Heart left ventricle (tissue), 16 donors: Measurements from ENCODE around the gene SORCS1. TPM values are rescaled to one million over a fixed set of nuclear protein-coding genes. Genes with fewer than 3 reads are reported as not detected.

Experiments used
- ATAC-seq, 4 donors: fragments of 200-7000 bp; cut with Tn5 transposase; one replicate each; pipeline ENCODE4 v1.9.1; 2020 to 2022; ENCODE audit warnings: moderate library complexity in 4 of 4, mild to moderate bottlenecking in 3 of 4, moderate number of reproducible peaks in 1 of 4
- DNase-seq, 5 donors: peaks; one replicate each; pipeline ENCODE4 v3.0.0-alpha.2; 2020
- H3K27ac ChIP-seq, 12 donors: fragments of 200-600 bp; sonication (generic) in 4 of 12; one replicate each; pipeline versions ENCODE4 v1.5.0 to v1.8.0; 2016 to 2022; ENCODE audit warnings: mild to moderate bottlenecking in 2 of 12
- H3K27me3 ChIP-seq, 9 donors: fragments of 200-600 bp; sonication (generic) in 2 of 9; one replicate each; pipeline versions ENCODE4 v1.5.1 to v1.8.0; 2016 to 2022; ENCODE audit warnings: mild to moderate bottlenecking in 3 of 9
- H3K36me3 ChIP-seq, 9 donors: fragments of 200-600 bp; sonication (generic) in 2 of 9; one replicate each; pipeline versions ENCODE4 v1.5.0 to v1.8.0; 2018 to 2022; ENCODE audit warnings: mild to moderate bottlenecking in 2 of 9
- H3K4me1 ChIP-seq, 12 donors: fragments of 200-600 bp; sonication (generic) in 4 of 12; one replicate each; pipeline versions ENCODE4 v1.5.0 to v1.8.0; 2016 to 2022; ENCODE audit warnings: mild to moderate bottlenecking in 3 of 12
- H3K4me3 ChIP-seq, 12 donors: fragments of 200-600 bp; sonication (generic) in 4 of 12; one replicate each; pipeline versions ENCODE4 v1.5.0 to v1.8.0; 2017 to 2022; ENCODE audit warnings: mild to moderate bottlenecking in 9 of 12, moderate library complexity in 4 of 12
- H3K9me3 ChIP-seq, 12 donors: fragments of 200-600 bp; sonication (generic) in 4 of 12; one replicate each; pipeline versions ENCODE4 v1.5.0 to v1.8.0; 2016 to 2022; ENCODE audit warnings: mild to moderate bottlenecking in 1 of 12
- POLR2A ChIP-seq, 2 donors: fragments of 450-650 bp; IDR thresholded peaks; one replicate each; pipeline ENCODE4 v1.6.1; 2017; ENCODE audit warnings: antibody characterized with exemption in 2 of 2, mild to moderate bottlenecking in 2 of 2, moderate library complexity in 2 of 2
- WGBS, 4 donors: extraction: QIAGEN DNeasy Blood & Tissue Kit in 2 of 4; methylation state at CpG; one replicate each; pipeline versions ENCODE4 v1.1.5 to v1.1.7; 2013 to 2018; 5-methylcytosine and 5-hydroxymethylcytosine counted together
- intact Hi-C, 10 donors: fragments of 100-400 bp; cut with DNase I; formaldehyde crosslinking; loops; one replicate each; pipeline versions ENCODE4 v1.11.1 to v1.14.2; 2022
- polyA plus RNA-seq, 2 donors: library from polyadenylated mRNA; stranded (reverse); fragments of 200-250 nt; gene quantifications; one replicate each; pipeline ENCODE4 v1.2.3, GENCODE V29; 2013
- total RNA-seq, 9 donors: library from RNA; depleted of rRNA in 2 of 9; stranded (reverse); fragments of >200 nt in 2 of 9; fragmentation: NEBNext Ultra II Directional in 3 of 9; extraction: Animal tissue kit (Norgen Biotek cat#: 25700) in 3 of 9; gene quantifications; one replicate each; pipeline versions ENCODE4 v1.1.0 to v1.2.4, GENCODE V29; 2016 to 2023
- TF ChIP-seq, protein P1 (sequence below), 12 donors: fragments of 200-600 bp; sonication (generic) in 4 of 12; IDR thresholded peaks; one replicate each; pipeline versions ENCODE4 v1.5.0 to v1.8.0; 2018 to 2022; ENCODE audit warnings: antibody characterized with exemption in 12 of 12, mild to moderate bottlenecking in 5 of 12
- donor health status: ischemic (EF 13 %, LVEDD 7.1; RV severe dilation, severe dysfunction).
- donor health status: healthy with polysubstance abuse.
- donor health status: DM: no; HTN: yes; CAD: no.
- donor health status: DM: no; HTN: no; CAD: no.
- donor health status: ischemic (EF 25% LVEDD 6.9; RV normal size, moderate dysfunction).
- donor health status: ischemic (EF 25% LVEDD 5.7; RV mildly dilated, moderate dysfunction).
- donor health status: healthy.
- donor health status: DM: yes; HTN: yes; CAD: no.
- donor health status: ischemic (EF 35%, LVEDD 5.7; RV mildly dilated, moderate dysfunction).
- donor health status: nonischemic (EF 11% LVEDD 7.7; RV severe dilation, severe dysfunction).
- donor health status: DM: yes; HTN: yes; CAD: no.
- donor health status: PGD.
- donor health status: ischemic (EF 29% LVEDD 5.4; RV normal size, mild dysfunction).
- donor health status: nonischemic (EF 23%, LVEDD 6.1; RV moderate dilation, normal function).

SORCS1 gene
- total and polyA plus RNA-seq, 11 donors: 0.23 to 5.7 (median 1.1) TPM

DNA sequence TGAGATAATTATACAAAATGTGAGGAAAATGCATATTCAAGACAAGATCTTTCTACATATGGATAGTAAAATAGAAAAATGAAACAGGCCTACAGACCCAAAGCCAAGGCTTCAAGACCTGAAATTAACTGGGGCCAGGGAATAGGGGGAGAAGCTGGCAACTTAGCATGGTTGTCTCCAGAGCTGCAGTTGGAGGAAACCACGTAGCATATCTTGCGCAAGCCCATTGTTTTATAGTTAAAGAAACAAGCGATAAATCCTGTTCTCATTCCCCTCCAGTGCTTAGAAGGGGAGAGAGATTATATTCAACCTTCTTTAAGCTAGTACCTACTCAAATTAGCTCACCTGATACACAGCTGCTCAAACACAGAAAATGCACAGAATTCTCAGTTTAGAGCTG, 197.1 kb downstream of the SORCS1 start:
- TF ChIP-seq, protein P1, sequence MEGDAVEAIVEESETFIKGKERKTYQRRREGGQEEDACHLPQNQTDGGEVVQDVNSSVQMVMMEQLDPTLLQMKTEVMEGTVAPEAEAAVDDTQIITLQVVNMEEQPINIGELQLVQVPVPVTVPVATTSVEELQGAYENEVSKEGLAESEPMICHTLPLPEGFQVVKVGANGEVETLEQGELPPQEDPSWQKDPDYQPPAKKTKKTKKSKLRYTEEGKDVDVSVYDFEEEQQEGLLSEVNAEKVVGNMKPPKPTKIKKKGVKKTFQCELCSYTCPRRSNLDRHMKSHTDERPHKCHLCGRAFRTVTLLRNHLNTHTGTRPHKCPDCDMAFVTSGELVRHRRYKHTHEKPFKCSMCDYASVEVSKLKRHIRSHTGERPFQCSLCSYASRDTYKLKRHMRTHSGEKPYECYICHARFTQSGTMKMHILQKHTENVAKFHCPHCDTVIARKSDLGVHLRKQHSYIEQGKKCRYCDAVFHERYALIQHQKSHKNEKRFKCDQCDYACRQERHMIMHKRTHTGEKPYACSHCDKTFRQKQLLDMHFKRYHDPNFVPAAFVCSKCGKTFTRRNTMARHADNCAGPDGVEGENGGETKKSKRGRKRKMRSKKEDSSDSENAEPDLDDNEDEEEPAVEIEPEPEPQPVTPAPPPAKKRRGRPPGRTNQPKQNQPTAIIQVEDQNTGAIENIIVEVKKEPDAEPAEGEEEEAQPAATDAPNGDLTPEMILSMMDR (IDR thresholded peaks at IDR 0.05): no peak
- TF ChIP-seq POLR2A (IDR thresholded peaks at IDR 0.05): no peak
- Histone ChIP-seq H3K4me1 (no peaks in the 10 kb centered on the region), H3K9me3 (no peaks in the 10 kb centered on the region), H3K36me3 (no peaks in the 10 kb centered on the region), H3K4me3 (no peak overlapping the region), H3K27me3 (no peaks in the 10 kb centered on the region), H3K27ac (no peak overlapping the region)
- no peak for DNase-seq
- intact Hi-C loops: no loop called here
- WGBS, 4 donors: 74 to 79% (median 77%) methylated on average over 3 of the region's 3 CpGs
- ATAC-seq: no peak

DNA sequence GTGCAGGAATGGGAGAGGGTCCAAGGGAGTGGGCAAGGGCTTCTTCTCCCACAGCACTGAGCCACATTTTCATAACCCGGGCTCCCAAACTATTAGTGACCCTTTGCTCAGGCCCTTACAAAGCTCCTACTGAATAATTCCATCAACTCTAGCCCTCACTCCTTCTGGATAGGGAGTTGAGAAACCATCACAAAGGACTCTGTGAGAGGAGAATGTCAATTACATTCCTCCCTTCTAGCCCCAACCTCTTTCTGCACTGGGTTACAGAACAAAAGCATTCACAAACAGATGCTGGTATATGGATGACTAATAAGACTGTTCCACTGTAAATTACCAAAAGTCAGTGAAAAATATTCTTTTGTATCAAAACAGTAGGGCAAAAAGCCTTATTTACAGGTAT, 203.7 kb downstream of the SORCS1 start:
- H3K4me3 ChIP-seq: no peak overlapping the region
- peaks cover 0 to 23% (median 0%) of the 10 kb centered on the region in 12 donors for H3K4me1 ChIP-seq
- no peaks in the 10 kb centered on the region for H3K9me3 ChIP-seq
- intact Hi-C loops: no loop called here
- no peaks in the 10 kb centered on the region for H3K36me3 ChIP-seq
- TF ChIP-seq, protein P1 (IDR thresholded peaks at IDR 0.05): no peak
- no peak for TF ChIP-seq POLR2A (IDR thresholded peaks at IDR 0.05)
- 88 to 96% (median 92%) methylated on average over 1 of the region's 1 CpG for WGBS, 4 donors
- ATAC-seq (no peak), DNase-seq (no peak)
- H3K27me3 ChIP-seq: peaks cover 0 to 4% (median 0%) of the 10 kb centered on the region in 9 donors
- H3K27ac ChIP-seq: no peak overlapping the region

DNA sequence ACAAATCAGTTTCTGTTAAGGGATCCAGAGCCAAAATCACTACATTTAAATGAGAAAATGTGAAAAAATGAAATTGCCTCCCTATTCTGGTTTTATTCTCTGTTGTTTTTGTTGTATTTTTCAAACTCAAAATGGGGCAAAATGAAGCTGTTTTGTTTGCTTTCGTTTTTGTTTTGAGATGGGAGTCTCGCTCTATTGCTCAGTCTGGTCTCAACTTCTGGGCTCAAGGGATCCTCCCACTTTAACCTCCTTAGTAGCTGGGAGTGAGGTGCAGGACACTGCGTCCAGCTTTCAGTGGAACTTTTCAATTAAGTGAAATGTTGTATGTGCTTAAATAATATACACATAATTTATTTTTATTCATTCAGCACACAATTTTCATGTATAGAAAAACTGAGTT, 205.0 kb downstream of the SORCS1 start:
- Histone ChIP-seq H3K36me3 (no peaks in the 10 kb centered on the region), H3K27ac (peak overlapping the region in 1 of 12 donors; percentile 79), H3K4me1 (peaks cover 0 to 23% (median 0%) of the 10 kb centered on the region in 12 donors), H3K9me3 (no peaks in the 10 kb centered on the region), H3K4me3 (peak overlapping the region in 3 of 12 donors; percentile 2 to 10 (median 5)), H3K27me3 (peaks cover 0 to 4% (median 0%) of the 10 kb centered on the region in 9 donors)
- 69 to 87% (median 74%) methylated on average over 3 of the region's 3 CpGs for WGBS, 4 donors
- ATAC-seq (no peak), DNase-seq (no peak)
- intact Hi-C loops: no loop called here
- no peak for TF ChIP-seq POLR2A (IDR thresholded peaks at IDR 0.05)
- TF ChIP-seq, protein P1 (IDR thresholded peaks at IDR 0.05): no peak

DNA sequence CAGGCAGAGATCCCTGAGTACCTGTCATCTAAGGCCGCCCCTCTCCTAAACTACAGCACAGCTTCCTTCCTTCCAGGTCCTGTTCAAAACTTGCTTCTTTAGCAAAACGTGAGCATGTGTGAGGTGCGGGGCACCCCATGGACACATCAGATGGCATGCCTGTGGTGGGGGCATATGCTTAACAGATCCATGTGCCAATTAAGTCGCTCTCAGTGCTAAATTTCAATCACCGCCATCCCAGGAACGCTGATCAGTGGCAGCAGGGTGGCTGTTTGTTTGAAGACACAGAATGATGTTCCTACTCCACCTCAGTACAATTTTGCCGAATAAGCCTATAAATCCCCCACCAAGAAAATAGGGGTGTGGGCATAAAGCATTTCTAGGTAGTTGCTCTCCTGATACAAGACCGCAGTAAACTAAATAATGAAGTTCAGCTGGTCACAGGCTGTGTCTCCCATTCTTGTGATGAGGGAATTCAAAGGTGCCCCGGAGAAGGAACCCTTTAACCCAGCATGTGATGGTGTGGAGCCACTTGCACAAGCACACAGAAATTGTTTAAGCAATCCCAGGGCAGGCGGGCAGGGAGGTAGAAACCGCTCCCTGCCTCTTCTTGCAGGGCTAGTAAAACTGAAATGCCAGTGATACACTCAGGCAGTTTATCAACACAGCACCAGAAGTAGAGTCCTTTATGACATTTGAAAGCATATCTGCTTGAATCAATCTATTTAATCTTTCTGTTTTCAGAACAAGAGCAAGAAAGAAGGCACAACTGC, 205.7 kb downstream of the SORCS1 start:
- no peak for TF ChIP-seq POLR2A (IDR thresholded peaks at IDR 0.05)
- TF ChIP-seq, protein P1 (IDR thresholded peaks at IDR 0.05): no peak
- peak overlapping the region in 1 of 12 donors; percentile 79 for H3K27ac ChIP-seq
- peak in 1 of 4 donors; percentile 30 for ATAC-seq

More for the DNA sequence above, 205.7 kb downstream of the SORCS1 start:
- no peaks in the 10 kb centered on the region for H3K36me3 ChIP-seq
- H3K4me1 ChIP-seq: peaks cover 0 to 23% (median 0%) of the 10 kb centered on the region in 12 donors
- no peaks in the 10 kb centered on the region for H3K9me3 ChIP-seq
- intact Hi-C loops: no loop called here
- peak overlapping the region in 2 of 12 donors; percentile 2 to 10 for H3K4me3 ChIP-seq
- peaks cover 0 to 4% (median 0%) of the 10 kb centered on the region in 9 donors for H3K27me3 ChIP-seq
- DNase-seq: no peak
- 70 to 82% (median 81%) methylated on average over 11 of the region's 11 CpGs for WGBS, 4 donors
